ENCODE data around the gene STARD3NL.

- TF ChIP-seq CTCF (IDR thresholded peaks at IDR 0.05; ENCODE audit: borderline replicate concordance, extremely low read depth, low read length, poor library complexity, severe bottlenecking): no peak
- TF ChIP-seq EZH2 (IDR thresholded peaks at IDR 0.05; ENCODE audit: borderline replicate concordance, low read depth, low read length, severe bottlenecking): no peak
Measured at GRCh38 chr7:38147005-38147404, 31.0 kb upstream of the STARD3NL start.
